Measurements from ENCODE around the gene CHTF8.
A peak's percentile ranks its signal among the peaks of the same experiment; 100 is the strongest.
"Not testable (repeated sequence)": the region's sequence is repeated elsewhere in the genome, so short reads cannot be mapped to it uniquely, and the experiment has no call there.

The CHTF8 gene, protein sequence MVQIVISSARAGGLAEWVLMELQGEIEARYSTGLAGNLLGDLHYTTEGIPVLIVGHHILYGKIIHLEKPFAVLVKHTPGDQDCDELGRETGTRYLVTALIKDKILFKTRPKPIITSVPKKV

DNA sequence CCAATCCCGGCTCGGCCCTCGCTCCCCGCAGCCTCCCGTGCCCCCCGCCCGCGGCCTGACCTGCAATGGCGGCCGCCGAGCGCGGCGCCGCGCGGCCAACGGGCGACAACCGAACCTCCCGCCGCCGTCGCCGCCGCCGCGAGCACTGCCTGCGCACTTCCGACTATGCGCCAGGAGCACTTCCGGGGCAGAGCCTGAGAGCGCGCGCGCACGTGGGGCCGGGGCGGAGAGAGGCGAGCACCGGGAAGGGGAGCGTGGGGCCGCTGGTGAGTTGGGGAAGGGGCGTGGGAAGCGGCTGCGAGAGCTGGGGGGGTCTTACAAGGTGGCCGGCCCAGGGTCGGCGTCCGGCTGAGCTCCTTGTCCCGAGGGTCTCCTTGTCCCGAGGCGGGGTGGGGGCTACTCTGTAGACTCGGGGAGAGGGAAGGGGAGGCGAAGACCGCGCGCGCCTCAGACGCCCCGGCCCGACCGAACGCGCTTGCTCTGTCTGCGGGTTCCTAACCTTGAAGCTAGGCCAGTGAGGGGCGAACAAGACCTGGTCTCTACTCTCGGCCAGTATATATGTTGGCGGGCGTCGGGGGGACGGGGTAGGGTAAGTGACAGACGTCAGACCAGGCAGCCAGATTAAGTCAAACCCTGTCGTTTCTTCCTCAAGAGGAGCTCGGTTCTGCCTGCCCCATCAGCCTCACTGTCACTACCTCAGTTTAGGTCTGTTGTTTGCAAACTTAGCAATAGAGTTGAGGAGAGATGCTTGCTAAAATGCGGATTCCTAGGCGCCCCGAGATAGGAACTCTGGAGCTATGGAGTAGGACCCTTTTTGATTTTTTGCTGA, at the start of gene CHTF8, which contains the start of gene UTP4:
TSS of gene CHTF8 (minus strand) at position 165 of the 829 bp plus-strand sequence. CDS start 11,130 bp downstream, outside the sequence.
TSS of gene UTP4 (plus strand) at position 226 of the 829 bp plus-strand sequence. CDS start 811 bp downstream, outside the sequence.
- DNase-seq (ENCODE audit: extremely low spot score, insufficient read length, low read depth) (peak; percentile 79), FAIRE-seq (peak; percentile 61)

DNA sequence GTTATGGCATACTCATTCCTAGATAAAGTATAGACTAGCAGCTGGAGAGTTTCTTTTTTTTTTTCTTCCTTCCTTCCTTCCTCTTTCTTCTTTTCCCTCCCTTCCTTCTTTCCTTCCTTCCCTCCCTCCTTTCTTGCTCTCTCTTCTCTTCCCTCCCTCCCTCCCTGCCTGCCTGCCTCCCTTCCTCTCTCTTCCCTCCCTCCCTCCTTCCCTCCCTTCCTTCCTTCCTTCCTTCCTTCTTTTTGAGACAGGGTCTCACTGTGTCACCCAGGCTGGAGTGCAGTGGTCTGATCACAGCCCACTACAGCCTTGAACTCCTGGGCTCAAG, 47.6 kb upstream of the CHTF8 start:
- no peak for FAIRE-seq

DNA sequence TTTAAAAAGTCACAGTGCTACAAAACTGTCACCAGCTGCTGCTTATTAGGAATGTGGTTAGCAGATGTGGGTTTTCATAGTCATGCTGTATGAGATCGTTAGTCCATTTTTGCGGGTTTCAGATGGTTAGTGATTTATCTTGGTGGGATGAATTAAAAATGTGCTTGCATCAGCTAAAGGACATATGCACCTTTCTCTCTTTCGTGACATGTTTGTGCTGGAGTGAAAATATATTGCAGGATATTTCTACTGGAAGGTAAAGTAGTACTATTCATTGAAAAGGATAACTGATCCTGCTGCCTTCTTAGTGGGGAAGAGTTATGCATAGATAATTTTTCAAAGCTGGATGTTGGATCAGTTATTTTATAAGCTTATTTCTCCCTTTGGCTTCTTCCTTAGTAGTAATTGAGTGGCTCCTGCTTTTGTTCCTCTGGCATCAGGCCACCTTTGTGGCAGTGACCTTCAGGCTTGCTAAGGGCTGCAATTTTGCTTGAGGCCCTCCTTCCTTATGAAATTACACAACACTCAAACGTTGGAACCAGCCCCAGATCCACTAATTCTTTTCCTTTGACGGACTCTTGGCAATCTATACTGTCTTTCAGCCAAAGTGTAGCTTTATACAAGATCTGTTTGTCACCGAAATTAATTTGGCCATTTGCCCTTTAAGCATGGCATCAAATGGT, 47.1 kb upstream of the CHTF8 start:
- FAIRE-seq, result no peak

More for the DNA sequence above, 47.6 kb upstream of the CHTF8 start:
- DNase-seq (ENCODE audit: extremely low spot score, insufficient read length, low read depth), result no peak

DNA sequence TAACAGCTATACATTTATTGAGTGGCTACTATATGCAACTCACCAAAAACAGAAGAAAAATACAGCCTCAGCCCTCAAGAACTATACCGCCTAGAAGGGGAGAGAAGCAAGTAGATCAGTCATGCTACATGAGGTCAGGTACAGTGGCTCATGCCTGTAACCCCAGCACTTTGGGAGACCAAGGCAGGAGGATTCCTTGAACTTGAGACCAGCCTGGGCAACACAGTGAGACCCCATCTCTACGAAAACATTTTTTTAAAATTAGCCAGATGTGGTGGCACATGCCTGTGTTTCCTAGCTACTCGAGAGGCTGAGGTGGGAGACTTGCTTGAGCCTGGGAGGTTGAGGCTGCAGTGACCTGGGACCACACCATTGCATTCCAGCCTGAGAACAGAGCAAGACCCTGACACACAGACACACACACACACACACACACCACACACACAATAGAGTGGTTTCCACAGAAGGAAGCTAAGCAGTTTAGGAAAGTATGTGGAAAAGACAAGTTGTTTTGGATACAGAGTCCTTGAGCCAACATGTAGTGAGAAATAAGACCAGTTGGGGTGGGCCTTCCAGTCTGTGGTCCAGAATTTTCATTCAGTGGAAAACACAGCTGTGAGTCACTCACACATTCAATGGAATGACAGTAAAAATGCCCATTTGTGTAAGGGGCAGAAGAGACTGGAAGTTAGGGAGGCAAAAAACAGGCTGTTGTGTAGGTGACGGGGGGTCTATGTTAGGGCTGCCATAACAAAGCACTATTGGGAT, 43.8 kb upstream of the CHTF8 start:
- DNase-seq (ENCODE audit: extremely low spot score, insufficient read length, low read depth), result no peak
- FAIRE-seq, result no peak

More for the DNA sequence above, 47.1 kb upstream of the CHTF8 start:
- DNase-seq (ENCODE audit: extremely low spot score, insufficient read length, low read depth), result no peak

DNA sequence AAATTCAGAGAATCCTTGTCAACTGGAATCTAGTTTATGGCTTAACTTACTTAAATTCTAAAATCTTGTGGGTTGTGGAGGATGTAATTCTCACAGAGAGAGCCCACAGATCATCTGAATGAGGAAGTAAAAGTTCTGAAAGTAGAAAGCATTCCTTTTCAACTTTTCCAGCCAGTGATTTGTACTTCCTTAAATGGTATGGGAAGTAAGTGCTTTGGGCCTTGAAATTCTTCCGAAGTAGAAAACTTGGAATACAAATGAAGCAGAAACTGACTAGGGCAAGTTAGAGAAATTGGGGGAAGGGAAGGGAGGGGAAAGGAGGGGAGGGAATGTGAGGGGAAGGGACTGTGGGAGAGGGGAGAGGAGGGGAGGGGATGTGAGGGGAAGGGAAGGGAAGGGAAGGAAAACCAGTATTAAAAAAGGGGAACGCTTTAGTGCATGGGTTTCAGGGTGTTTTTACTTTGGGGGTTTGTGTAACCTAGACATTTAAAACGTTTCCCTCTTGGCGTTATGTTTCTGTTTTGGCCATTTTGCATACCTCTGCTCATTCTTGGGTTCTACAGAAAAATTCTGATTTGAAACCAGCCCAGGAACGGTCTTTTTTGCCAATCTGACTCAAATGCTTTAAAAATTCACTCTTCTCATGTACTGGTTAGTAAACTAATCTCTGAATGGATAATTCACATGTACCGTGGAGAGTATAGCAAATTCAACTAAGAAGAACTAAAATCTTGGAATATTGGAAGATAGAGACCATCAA, 39.1 kb upstream of the CHTF8 start:
- DNase-seq (ENCODE audit: extremely low spot score, insufficient read length, low read depth), result no peak
- no peak for FAIRE-seq

DNA sequence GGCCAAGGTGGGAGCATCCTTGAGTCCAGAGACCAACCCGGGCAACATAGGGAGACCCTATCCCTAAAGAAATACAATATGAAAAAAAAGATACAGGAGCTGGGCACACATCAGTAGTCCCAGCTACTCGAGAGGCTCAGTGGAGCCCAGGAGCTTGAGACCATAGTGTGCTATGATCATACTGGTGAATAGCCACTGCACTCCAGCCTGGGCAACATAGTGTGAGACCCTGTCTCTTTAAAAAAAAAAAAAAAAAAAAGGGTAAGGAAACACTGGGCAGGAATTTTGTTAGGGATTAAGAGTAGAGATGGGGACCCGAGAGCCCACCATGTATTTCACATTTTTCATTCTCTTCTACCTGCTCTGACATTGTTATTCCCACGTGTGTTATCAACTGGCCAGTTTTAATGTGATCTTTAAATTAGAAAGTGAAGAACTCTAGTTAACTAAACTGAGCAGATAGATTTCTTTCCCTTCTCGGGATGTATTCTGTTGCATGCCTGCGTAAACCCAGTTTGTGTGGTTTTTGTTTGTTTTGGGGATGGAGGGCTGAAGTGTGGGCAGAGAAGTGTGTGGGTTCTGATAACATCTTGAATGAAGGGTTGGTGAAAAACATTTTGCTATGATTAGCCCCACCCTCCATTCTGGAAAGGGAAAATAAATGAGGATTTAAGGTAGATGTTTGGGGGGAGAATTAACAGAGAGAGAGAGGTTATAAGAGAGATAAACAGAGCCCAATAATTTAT, 37.4 kb upstream of the CHTF8 start:
- FAIRE-seq, result no peak
- no peak for DNase-seq (ENCODE audit: extremely low spot score, insufficient read length, low read depth)

DNA sequence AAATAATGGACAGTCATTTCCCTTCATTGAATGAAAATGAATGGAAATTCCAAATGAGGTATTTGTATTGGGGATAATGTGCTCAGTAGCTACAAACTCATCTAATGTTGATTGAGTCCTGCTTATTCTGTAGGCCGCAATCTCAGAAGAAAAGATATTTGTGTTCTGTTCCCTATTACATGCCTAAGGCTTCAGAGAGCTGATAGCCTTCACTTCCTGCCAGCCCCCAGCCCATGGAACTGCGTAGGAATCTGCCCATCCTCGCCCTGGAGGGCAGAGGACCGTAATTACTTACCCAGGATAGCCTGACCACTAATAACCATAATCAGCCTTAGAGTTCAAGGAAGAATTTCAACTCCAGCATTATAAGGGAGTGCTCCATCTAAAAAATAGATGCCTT, 36.7 kb upstream of the CHTF8 start:
- no peak for DNase-seq (ENCODE audit: extremely low spot score, insufficient read length, low read depth)

DNA sequence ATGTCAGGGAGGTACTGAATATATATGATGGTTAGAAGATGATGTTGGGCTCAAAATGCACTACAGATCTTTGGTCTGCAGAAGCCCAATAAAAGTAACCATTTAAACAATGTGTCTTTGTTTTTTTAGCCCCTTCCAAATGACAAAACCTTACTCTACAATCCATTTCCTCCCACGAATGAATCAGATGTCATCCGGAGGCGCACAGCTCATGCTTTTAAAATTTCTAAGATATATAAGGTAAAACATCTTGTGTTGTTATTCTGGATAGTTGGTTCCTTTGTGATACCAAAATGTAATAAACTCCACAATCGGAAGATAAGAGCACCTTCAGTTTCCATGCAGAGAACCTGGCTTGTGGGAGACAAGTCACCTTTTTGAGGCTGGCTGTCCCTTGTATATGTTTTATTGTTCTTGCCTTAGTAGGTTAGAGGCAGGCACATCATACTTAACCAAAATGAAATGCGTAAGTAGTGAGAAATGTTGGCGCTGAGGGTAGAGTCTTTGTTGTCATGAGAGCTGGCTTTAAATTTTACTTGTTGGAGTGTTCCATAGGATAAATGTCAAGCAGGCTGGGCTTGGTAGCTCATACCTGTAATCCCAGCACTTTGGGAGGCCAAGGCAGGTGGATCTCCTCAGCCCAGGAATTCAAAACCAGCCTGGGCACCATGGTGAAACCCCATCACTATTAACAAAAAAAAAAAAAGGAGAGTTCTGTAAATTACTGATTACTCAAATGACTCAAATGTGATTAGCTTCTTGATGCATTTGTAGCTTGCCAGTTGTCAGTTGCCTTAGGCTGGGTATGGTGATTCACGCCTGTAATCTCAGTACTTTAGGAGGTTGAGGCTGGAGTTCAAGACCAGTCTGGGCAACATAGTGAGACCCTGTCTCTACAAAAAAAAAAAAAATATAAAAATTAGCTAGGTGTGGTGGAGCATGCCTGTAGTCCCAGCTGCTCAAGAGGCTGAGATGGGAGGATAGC, 34.9 kb upstream of the CHTF8 start:
- no peak for DNase-seq (ENCODE audit: extremely low spot score, insufficient read length, low read depth)
- FAIRE-seq, result no peak

More for the DNA sequence above, 36.7 kb upstream of the CHTF8 start:
- no peak for FAIRE-seq

DNA sequence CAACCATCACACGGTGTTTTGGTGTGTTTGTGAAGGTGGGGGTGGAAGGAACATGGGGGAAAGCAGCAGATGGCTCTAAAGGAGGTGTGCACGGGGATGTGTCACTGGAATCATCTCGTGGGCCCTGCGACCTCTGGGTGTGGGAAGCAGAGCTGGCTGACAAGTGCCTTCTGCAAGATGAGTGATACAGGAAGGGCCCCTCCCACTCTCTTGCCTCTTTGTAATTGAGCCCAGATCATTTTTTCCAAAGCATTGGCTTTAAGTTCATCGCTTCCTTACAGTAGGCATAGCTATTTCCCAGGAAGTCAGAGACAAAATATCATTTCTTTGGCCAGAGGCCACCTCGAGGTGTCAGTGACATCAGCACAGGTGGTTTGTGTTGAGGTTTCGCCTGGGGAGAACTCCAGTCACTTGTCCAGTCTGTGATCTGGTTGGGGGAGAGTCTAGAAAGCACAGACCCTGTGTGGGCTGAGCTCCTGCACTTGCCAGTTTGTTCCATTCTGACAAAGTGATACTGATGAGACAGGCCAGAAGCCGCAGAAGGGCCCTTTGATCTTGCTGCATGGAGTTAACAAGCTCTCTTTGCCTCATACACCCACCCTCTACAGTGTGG, 33.9 kb upstream of the CHTF8 start:
- no peak for FAIRE-seq
- DNase-seq (ENCODE audit: extremely low spot score, insufficient read length, low read depth), result no peak

DNA sequence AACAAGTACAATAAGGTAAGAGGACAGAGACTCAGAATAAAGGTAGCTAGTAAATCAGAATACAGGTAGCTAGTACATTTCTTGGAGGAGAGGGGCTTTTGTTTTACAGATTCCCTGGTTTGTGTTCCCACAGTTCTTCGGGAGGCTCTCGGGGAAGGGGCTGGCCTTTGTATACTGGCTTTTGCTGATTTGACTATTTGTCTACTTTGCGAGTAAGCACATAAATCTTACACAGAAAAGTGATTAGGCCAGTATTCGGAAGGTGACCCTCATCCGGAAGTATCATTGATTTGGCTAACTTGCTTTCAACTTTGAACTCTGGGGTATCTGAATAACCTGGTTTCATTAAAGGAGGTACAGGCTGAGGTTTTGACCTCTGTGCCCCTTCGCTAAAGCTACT, 33.2 kb upstream of the CHTF8 start:
- DNase-seq (ENCODE audit: extremely low spot score, insufficient read length, low read depth) (no peak), FAIRE-seq (no peak)

DNA sequence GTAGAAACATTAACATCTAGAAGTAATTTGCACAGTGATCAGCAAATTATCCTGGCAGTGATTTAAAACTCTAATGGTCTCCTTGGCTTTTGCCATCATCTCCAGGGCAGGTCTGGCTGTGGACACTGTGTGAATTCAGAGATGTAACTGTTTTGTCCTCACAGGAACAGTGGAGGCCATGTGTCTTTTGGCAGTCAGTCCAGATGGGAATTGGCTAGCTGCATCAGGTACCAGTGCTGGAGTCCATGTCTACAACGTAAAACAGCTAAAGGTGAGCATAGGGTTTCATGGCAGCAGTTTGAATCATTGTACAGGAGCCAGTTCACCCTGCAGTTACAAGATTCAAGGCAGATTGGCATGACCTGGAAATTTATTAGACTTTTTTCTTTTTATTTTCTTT, 27.8 kb upstream of the CHTF8 start:
- FAIRE-seq, result no peak
- DNase-seq (ENCODE audit: extremely low spot score, insufficient read length, low read depth), result no peak

DNA sequence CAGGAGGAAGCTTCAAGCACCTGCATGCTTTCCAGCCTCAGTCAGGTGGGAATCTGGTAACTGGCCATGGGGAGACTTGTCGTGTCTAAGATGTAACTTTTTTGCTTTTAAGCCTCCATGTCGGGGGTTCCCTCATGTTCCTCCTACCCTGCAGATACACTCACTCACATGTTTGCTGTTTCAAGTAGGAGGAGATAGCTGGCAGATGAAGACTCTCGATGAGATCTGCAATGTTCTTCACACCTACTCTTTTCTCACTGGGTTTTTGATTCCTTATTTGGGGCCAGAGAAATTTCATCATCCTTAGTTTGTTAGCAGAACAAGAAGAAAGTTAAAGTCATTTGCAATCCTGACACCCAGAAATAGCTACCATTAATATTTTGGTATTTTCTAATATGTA, 24.8 kb upstream of the CHTF8 start:
- FAIRE-seq (no peak), DNase-seq (ENCODE audit: extremely low spot score, insufficient read length, low read depth) (no peak)

DNA sequence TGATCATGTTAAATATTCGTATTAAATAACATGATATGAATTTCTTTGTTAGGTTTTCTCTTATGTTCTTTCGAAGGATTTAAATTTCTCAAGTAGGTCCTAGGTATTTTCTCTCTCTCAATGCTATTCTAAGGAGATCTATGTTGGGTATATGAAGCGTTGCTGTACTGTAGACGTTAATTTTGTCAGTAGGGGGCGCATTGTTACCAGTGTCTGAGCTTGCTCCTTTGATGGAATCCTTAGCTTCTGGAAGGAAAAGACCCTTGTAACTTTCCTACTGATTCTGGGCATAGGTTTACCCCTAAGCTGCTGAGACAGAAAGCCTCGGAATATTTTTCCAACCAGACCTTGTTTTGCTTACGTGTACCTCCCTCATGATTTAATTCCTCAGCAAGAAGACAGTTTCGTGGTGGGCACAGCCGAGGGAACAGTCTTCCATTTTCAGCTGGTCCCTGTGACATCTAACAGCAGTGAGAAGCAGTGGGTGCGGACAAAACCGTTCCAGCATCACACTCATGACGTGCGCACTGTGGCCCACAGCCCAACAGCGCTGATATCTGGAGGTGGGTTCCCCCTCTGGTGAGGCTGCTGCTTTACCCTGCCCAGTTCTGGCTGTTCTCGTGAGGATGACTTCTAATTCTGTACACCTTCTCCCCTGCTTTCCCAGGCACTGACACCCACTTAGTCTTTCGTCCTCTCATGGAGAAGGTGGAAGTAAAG, 17.9 kb upstream of the CHTF8 start:
- peak; percentile 25 for DNase-seq (ENCODE audit: extremely low spot score, insufficient read length, low read depth)
- FAIRE-seq, result peak; percentile 39

DNA sequence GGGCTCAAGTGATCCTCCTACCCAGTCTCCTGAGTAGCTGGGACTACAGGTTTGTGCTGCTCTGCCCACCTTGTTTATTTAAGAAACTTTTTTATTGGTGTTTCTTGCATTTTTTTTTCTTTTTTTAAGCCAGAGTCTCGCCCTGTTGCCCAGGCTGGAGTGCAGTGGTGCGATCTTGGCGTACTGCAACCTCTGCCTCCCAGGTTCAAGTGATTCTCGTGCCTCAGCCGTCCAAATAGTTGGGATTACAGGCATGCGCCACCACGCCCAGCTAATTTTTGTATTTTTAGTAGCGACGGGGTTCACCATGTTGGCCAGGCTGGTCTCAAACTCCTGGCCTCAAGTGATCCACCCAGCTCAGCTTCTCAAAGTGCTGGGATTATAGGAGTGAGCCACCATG, 17.2 kb upstream of the CHTF8 start:
- not testable (repeated sequence) for DNase-seq (ENCODE audit: extremely low spot score, insufficient read length, low read depth); FAIRE-seq

DNA sequence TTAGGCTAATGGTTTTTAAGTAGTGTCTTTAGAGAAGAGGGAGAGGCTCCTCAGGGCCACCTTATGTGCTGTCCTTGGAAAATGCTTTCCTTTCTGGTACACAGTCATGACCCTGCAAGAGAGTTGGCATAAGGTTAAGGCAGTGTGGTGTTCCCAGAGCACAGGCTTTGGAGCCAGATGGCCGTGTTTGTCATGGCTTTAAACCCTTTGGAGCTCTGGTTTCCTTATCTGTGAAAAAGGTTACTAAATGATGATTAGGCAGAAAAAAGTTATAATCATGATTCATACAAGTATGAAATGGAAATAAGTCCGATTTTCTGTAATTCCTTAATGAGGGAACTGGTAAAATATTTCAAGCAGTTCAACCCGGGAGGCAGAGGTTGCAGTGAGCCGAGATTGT, 13.3 kb upstream of the CHTF8 start:
- no peak for DNase-seq (ENCODE audit: extremely low spot score, insufficient read length, low read depth)
- no peak for FAIRE-seq

DNA sequence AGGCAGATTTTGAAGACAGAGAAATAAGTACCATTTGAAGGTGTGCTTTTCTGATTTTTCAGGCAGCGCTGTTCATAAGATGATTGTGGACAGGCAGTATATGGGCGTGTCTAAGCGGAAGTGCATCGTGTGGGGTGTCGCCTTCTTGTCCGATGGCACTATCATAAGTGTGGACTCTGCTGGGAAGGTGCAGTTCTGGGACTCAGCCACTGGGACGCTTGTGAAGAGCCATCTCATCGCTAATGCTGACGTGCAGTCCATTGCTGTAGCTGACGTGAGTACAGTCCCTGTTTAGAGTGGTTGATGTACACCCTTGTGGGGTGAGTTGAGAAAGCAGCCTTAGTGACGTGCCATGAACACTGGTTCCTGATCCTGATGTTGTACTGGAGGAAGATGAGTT, 10.7 kb upstream of the CHTF8 start:
- FAIRE-seq, result no peak
- DNase-seq (ENCODE audit: extremely low spot score, insufficient read length, low read depth), result no peak

DNA sequence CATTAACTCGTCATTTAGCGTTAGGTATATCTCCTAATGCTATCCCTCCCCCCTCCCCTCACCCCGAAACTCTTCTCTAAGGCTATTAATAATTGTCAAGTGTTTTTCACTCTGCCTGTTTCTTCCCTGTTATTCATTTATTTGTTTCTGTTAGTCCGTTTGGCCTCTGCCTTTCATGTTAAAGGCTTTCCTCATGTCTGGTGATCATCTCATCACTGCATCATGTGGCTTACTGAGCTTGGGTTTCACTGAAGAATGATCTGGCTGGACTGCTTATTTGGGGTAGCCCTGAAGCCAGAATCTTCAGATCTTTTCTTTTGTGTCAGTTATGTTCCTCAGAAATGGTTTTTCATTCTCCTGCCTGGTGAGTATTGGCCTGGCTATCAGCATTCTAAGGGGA, 9.5 kb upstream of the CHTF8 start:
- FAIRE-seq, result no peak
- DNase-seq (ENCODE audit: extremely low spot score, insufficient read length, low read depth), result no peak
